Activated CD8-positive, alpha-beta memory T cell treated with anti-CD3 and anti-CD28 coated beads, Interleukin-2, amount 50 U/mL, for 1 hour (primary cell): ENCODE results near the gene RSRC1.

Experiments used
- DNase-seq: peaks from one replicate; pipeline ENCODE4 v3.0.0-alpha.2; 2020; ENCODE audit errors: extremely low read depth

RSRC1 gene

DNA sequence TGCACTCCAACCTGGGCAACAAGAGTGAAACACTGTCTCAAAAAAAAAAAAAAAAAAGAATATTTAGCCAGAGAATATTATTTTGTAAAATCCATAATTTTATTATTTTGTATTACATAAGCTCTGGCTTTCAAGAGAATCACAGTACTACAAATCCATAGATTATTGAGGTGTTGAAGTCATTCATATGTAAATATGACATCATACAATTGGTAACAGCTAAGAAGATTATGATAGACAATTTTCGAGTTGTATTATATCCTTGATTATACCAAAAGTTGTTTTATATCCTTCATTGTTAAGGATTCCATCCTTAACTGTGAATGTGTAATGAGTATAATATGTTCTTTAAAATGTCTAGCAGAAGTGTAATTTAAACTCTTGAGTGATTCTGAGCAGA lies 464.8 kb downstream of the RSRC1 start:
- no peak for DNase-seq

DNA sequence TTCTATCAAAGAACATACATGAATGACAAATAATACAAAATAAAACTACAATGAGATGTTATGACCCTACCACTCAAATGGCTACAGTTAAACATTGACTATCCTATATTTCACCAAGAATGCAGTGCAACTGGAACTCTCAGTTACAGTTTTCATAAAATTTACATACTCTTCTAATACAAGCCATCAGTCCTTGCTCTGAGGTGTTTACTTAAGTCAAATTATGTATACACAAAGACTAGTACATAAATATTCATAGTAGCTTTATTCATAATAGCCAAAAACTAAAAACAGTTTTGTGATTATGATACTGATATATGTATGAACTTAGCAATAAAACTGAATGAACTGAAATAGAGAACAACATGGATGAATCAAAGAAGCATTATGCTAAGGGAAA lies 480.3 kb downstream of the RSRC1 start:
- no peak for DNase-seq
